ENCODE measurements around the gene CPT1B. TPM values are rescaled to one million over a fixed set of nuclear protein-coding genes. Genes with fewer than 3 reads are reported as not detected.

Gene CPT1B
- total RNA-seq, 1 donor from 2014 or later: 94.5 TPM

- no peak overlapping the region for H3K4me3 Mint-ChIP-seq
- no peaks in the 10 kb centered on the region for H3K36me3 Mint-ChIP-seq
- DNase-seq (ENCODE audit: extremely low spot score, unreplicated experiment): no peak
- no peaks in the 10 kb centered on the region for H3K9me3 Mint-ChIP-seq
- H3K27ac Mint-ChIP-seq: no peak overlapping the region
- no peak for TF ChIP-seq CTCF (conservative IDR thresholded peaks at IDR 0.05)
- peaks cover 5% of the 10 kb centered on the region for H3K4me1 Mint-ChIP-seq (ENCODE audit: unreplicated experiment)
- peaks cover 10% of the 10 kb centered on the region for H3K27me3 Mint-ChIP-seq
Measured at GRCh38 chr22:50613291-50613981, 35.2 kb upstream of the CPT1B start.

GRCh38 chr22:50612528-50613221 is 34.4 kb upstream of the CPT1B start:
- Mint-ChIP-seq H3K27me3 (peaks cover 10% of the 10 kb centered on the region), H3K9me3 (no peaks in the 10 kb centered on the region), H3K4me1 (ENCODE audit: unreplicated experiment) (peaks cover 5% of the 10 kb centered on the region), H3K36me3 (no peaks in the 10 kb centered on the region), H3K27ac (no peak overlapping the region), H3K4me3 (no peak overlapping the region)
- DNase-seq (ENCODE audit: extremely low spot score, unreplicated experiment): no peak
- TF ChIP-seq CTCF (conservative IDR thresholded peaks at IDR 0.05): no peak

DNA sequence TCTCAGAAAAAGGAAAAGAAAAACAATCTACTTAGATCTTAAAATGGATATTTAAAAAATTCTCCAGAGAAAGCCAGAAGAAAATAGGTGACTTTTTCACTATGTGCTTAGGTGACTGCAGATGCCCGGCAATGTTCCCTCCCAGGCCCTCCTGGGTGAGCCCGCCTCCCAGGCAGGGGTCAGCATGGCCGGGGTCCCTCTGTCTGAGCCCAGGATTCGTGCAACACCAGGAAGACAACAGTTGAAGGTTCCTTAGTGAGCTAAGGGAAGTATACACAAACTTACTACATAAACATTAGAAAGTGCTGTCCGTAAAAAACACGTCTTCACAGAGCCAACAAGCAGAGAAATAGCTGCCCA is 33.9 kb upstream of the CPT1B start:
- H3K4me3 Mint-ChIP-seq: no peak overlapping the region
- no peak overlapping the region for H3K27ac Mint-ChIP-seq
- H3K9me3 Mint-ChIP-seq: no peaks in the 10 kb centered on the region
- H3K27me3 Mint-ChIP-seq: peaks cover 8% of the 10 kb centered on the region
- no peaks in the 10 kb centered on the region for H3K36me3 Mint-ChIP-seq
- TF ChIP-seq CTCF (conservative IDR thresholded peaks at IDR 0.05): no peak
- peaks cover 5% of the 10 kb centered on the region for H3K4me1 Mint-ChIP-seq (ENCODE audit: unreplicated experiment)
- no peak for DNase-seq (ENCODE audit: extremely low spot score, unreplicated experiment)

GRCh38 chr22:50611341-50612060 is 33.3 kb upstream of the CPT1B start:
- peaks cover 8% of the 10 kb centered on the region for H3K27me3 Mint-ChIP-seq
- H3K27ac Mint-ChIP-seq: no peak overlapping the region
- no peak overlapping the region for H3K4me3 Mint-ChIP-seq
- no peaks in the 10 kb centered on the region for H3K9me3 Mint-ChIP-seq
- no peak for TF ChIP-seq CTCF (conservative IDR thresholded peaks at IDR 0.05)
- no peaks in the 10 kb centered on the region for H3K36me3 Mint-ChIP-seq
- peaks cover 5% of the 10 kb centered on the region for H3K4me1 Mint-ChIP-seq (ENCODE audit: unreplicated experiment)
- no peak for DNase-seq (ENCODE audit: extremely low spot score, unreplicated experiment)

DNA sequence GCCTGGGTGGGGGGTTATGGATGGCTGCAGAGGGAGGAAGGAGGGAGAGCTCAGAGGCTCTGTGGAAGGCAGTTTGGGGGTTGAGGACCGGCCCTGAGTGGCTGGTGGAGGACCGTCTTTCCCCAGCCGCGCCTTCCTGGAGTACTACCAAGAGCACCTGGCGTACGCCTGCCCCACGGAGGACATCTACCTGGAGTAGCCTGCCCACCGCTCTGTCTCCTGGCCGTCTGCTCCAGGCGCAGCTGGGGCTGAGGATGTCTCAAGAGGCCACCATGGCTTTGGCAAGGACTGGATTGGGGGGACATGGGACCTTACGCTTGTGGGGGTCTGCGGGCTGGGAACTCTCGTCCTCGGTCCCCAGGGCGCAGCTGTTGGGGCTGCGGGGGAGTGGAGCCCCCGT is 32.4 kb upstream of the CPT1B start:
- H3K9me3 Mint-ChIP-seq: no peaks in the 10 kb centered on the region
- H3K36me3 Mint-ChIP-seq: no peaks in the 10 kb centered on the region
- peaks cover 5% of the 10 kb centered on the region for H3K4me1 Mint-ChIP-seq (ENCODE audit: unreplicated experiment)
- no peak overlapping the region for H3K4me3 Mint-ChIP-seq
- no peak for TF ChIP-seq CTCF (conservative IDR thresholded peaks at IDR 0.05)
- no peak overlapping the region for H3K27ac Mint-ChIP-seq
- H3K27me3 Mint-ChIP-seq: peaks cover 6% of the 10 kb centered on the region
- DNase-seq (ENCODE audit: extremely low spot score, unreplicated experiment): no peak
